Stimulated activated CD4-positive, alpha-beta T cell treated with anti-CD3 and anti-CD28 coated beads, Interleukin-15, amount 100 ng/mL, for 1 hour (primary cell): ENCODE results near the gene GYS1.
"Not testable (repeated sequence)": the region's sequence is repeated elsewhere in the genome, so short reads cannot be mapped to it uniquely, and the experiment has no call there.

Experiments used
- DNase-seq, 2 donors: peaks; one replicate each; pipeline ENCODE4 v3.0.0-alpha.2; 2020; ENCODE audit warnings: low read depth in 1 of 2, low spot score in 1 of 2

Gene GYS1

GRCh38 chr19:48993175-48994034, at the start of gene GYS1, which contains the start of gene RUVBL2:
GYS1 (minus strand) TSS chr19:48993309; CDS start chr19:48993112, 197 bp downstream.
RUVBL2 (plus strand) TSS chr19:48993887; CDS start chr19:48993912, 25 bp downstream.
- DNase-seq = peak; percentile 99

- not testable (repeated sequence) for DNase-seq
Observed at GRCh38 chr19:49042666-49043065, 49.6 kb upstream of the GYS1 start.

DNA sequence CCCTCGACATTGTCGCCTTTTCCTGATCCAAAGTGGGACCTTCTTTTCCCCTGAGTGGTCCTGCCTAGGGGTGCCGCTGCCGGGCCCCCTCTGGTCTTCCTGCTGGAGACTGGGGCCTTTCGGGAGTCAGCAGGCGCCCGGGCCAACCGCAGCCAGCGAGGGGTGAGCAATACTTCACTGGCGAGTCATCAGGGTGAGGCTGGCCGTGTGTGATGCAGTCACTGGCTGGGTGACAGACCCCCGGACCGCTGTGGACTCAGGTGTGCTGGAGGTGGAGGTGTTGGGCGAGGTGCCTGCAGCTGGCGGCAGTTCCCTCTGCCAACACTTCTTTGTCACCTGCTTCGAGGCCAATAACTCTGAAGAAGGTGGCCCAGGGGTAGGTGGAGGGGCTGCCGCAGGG, 49.1 kb upstream of the GYS1 start:
- DNase-seq = no peak

GRCh38 chr19:49039736-49040135, 46.6 kb upstream of the GYS1 start:
- not testable (repeated sequence) for DNase-seq

DNA sequence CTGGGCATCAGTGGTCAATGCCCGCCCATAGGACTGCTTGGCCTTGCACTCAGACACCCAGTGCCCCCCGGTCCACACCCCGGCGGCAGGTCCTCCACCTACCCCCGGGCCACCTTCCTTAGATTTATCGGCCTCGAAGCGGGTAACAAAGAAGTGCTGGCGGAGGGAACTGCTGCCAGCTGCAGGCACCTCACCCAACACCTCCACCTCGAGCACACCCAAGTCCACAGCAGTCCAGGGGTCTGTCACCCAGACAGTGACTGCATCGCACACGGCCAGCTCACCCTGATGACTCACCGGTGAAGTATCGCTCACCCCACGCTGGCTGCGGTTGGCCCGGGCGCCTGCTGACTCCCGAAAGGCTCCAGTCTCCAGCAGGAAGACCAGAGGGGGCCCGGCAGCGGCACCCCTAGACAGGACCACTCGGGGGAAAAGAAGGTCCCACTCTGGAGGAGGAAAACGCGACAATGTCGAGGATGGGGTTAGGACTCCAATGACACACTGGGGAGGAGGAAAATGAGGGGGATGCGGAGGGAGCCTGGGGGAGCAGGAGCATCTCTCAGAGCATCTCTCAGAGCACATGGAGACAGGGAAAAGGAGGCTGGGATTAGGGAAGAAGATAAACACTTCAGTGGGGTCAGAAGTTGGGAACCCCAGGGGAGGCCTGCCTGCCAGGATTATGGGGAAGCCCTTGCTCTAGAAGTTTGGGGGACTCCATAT, 45.6 kb upstream of the GYS1 start:
- not testable (repeated sequence) for DNase-seq

DNA sequence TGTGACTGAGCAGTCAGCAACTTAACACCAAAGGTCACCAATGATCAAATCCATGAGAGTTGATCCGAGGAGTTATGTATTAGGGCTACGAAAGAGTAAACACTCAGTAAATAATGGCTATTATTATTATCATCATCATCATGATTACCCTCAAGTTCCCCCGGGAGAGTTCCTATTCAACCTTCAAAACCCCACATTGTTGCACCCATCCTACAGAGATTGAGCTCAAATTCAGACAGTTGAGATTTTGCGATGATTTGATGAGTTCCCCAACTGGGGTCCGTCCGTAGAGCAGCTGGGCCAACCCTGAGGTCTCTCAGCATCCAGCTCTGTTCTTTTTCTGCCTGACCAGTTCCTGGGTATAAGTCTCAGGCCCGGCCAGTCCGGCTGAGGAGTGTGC, 45.0 kb upstream of the GYS1 start:
- DNase-seq = not testable (repeated sequence)

GRCh38 chr19:49036815-49037214, 43.7 kb upstream of the GYS1 start, which contains the start of gene CGB1:
CGB1 (minus strand) TSS chr19:49036895; CDS start chr19:49036711, 184 bp downstream.
- not testable (repeated sequence) for DNase-seq

DNA sequence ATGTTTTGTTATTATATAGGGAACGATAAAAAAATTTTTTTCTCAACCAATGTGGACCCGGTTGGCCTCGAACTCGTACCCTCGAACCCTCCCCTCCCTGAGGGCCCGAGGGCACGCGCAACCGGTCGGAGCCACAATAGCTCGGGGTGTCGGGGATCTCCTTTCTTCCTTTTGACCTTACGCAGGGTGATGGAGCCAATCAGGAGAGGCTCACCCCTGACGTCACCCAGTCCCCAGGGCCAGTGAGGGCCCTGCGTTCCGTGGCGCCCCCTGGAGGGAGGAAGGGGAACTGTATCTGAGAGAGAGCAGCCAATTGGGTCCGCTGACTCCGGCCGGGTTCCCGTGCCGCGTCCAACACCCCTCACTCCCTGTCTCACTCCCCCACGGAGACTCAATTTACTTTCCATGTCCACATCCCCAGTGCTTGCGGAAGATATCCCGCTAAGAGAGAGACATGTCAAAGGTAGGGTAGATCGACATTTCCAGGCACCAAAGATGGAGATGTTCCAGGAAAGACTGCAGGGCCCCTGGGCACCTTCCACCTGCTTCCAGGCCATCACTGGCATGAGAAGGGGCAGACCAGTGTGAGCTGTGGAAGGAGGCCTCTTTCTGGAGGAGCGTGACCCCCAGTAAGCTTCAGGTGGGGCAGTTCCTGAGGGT, 38.7 kb upstream of the GYS1 start, which contains the start of gene CGB2:
CGB2 (plus strand) TSS at position 249 of the 660 bp plus-strand sequence; CDS start at position 455, 206 bp downstream.
- DNase-seq = peak in 1 of 2 donors; percentile 24

DNA sequence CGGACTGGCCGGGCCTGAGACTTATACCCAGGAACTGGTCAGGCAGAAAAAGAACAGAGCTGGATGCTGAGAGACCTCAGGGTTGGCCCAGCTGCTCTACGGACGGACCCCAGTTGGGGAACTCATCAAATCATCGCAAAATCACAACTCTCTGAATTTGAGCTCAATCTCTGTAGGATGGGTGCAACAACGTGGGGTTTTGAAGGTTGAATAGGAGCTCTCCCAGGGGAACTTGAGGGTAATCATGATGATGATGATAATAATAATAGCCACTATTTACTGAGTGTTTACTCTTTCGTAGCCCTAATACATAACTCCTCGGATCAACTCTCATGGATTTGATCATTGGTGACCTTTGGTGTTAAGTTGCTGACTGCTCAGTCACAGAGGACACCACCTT, 37.2 kb upstream of the GYS1 start:
- DNase-seq = not testable (repeated sequence)

- DNase-seq = not testable (repeated sequence)
Observed at GRCh38 chr19:49029749-49030148, 36.6 kb upstream of the GYS1 start.

- DNase-seq = not testable (repeated sequence)
Observed at GRCh38 chr19:49028686-49029085, 35.6 kb upstream of the GYS1 start.

DNA sequence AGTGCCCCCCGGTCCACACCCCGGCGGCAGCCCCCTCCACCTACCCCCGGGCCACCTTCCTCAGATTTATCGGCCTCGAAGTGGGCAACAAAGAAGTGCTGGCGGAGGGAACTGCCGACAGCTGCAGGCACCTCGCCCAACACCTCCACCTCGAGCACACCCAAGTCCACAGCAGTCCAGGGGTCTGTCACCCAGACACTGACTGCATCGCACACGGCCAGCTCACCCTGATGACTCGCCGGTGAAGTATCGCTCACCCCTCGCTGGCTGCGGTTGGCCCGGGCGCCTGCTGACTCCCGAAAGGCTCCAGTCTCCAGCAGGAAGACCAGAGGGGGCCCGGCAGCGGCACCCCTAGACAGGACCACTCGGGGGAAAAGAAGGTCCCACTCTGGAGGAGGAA, 32.5 kb upstream of the GYS1 start:
- not testable (repeated sequence) for DNase-seq

DNA sequence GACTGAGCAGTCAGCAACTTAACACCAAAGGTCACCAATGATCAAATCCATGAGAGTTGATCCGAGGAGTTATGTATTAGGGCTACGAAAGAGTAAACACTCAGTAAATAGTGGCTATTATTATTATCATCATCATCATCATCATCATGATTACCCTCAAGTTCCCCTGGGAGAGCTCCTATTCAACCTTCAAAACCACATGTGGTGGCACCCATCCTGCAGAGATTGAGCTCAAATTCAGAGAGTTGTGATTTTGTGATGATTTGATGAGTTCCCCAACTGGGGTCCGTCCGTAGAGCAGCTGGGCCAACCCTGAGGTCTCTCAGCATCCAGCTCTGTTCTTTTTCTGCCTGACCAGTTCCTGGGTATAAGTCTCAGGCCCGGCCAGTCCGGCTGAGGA, 32.0 kb upstream of the GYS1 start:
- not testable (repeated sequence) for DNase-seq

- not testable (repeated sequence) for DNase-seq
Observed at GRCh38 chr19:49024233-49024632, 31.1 kb upstream of the GYS1 start, which contains the start of gene CGB3. CGB3 (minus strand) TSS chr19:49024333; CDS start chr19:49023971, 362 bp downstream.

GRCh38 chr19:49022116-49022515, 29.0 kb upstream of the GYS1 start:
- DNase-seq = no peak

DNA sequence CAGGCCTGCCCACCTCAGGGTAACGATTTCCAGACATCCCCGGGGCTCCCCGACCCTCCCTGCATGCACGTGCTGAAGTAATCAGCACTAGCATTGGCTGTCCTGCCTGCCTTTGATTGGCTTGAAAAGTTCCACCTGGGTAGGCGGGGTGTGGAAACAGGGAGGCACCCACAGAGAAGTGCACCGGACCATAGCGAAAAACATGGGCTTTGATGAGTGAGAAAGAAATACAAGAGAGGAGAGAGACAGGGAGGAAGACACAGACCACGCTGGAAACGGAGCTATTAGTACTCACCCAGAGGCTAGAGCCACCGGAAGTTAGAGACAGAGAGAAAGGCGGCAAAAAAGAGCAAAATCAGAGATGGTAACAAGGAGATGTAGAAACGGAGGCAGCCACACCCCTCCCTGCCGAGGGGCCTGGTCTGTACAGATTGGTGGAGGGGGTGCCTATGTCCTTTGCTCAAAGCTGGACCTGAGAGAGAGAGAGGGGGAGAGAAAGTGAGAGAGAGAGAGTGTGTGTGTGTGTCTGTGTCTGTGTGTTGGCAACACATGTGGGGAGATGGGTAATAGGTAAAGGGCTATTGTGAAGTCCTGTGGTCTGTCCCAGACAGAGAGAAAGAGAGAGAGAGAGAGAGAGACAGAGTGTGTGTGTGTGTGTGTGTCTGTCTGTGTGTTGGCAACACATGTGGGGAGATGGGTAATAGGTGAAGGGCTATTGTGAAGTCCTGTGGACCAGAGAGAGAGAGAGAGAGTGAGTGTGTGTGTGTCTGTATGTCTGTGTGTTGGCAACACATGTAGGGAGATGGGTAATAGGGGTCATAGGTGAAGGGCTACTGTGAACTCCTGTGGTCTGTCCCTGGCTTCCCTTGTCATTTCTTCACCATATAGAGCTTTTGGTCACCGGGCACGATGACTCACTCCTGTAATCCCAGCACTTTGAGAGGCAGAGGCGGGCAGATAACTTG, 28.1 kb upstream of the GYS1 start:
- no peak for DNase-seq

DNA sequence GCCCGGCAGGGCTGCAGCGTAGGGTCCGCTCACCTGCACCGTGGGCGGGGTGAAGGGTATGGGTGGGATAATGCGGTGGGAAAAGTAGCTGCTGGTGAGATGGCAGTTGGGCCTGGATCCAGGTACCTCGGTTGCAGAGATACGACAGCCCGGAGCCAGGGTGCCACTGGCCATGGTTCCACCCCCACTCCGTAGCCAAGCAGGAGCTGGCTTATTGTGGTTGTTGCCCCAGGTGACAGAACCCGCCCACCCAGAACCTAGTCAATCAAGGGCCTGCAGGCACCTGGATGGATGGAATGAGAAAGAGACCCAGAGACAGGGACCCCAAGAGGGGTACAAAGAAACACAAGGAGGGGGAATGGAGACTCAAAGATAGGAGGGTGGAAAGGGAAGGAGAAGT, 27.2 kb upstream of the GYS1 start:
- no peak for DNase-seq

GRCh38 chr19:49019242-49019932, 26.3 kb upstream of the GYS1 start:
- DNase-seq = peak; percentile 37 to 55
